H9 (cell line): Measurements from ENCODE around the gene CDC37. TPM values are rescaled to one million over a fixed set of nuclear protein-coding genes. Genes with fewer than 3 reads are reported as not detected.

Experiments
- DNase-seq: peaks from one replicate; pipeline ENCODE4 v3.0.0-alpha.2; 2017
- H2AFZ ChIP-seq: one replicate; pipeline ENCODE4 v1.6.1; 2013; ENCODE audit warnings: mild to moderate bottlenecking, low read length, control low read depth, moderate library complexity
- H2AK5ac ChIP-seq: 2 replicates; pipeline ENCODE4 v1.6.1; 2013; ENCODE audit warnings: low read length, control low read depth, mixed read lengths; ENCODE audit not compliant: insufficient read length
- H2BK120ac ChIP-seq: one replicate; pipeline ENCODE4 v1.6.1; 2013; ENCODE audit warnings: low read depth, mild to moderate bottlenecking, low read length, control low read depth, inconsistent platforms; ENCODE audit not compliant: poor library complexity, severe bottlenecking
- H2BK12ac ChIP-seq: 2 replicates; pipeline ENCODE4 v1.6.1; 2013; ENCODE audit warnings: low read length, control low read depth, mixed read lengths, low read depth; ENCODE audit not compliant: insufficient read length
- H2BK15ac ChIP-seq: 2 replicates; pipeline ENCODE4 v1.6.1; 2013; ENCODE audit warnings: low read depth, low read length, control low read depth
- H2BK20ac ChIP-seq: one replicate; pipeline ENCODE4 v1.6.1; 2013; ENCODE audit warnings: low read depth, mild to moderate bottlenecking, low read length, control low read depth, inconsistent platforms; ENCODE audit not compliant: poor library complexity, severe bottlenecking
- H2BK5ac ChIP-seq: 2 replicates; pipeline ENCODE4 v1.6.1; 2013; ENCODE audit warnings: low read length, control low read depth, mixed read lengths; ENCODE audit not compliant: insufficient read length
- H3K14ac ChIP-seq: 2 replicates; pipeline ENCODE4 v1.6.1; 2013; ENCODE audit warnings: low read length, control low read depth; ENCODE audit not compliant: insufficient read depth
- H3K18ac ChIP-seq: 2 replicates; pipeline ENCODE4 v1.6.1; 2013; ENCODE audit warnings: low read depth, mild to moderate bottlenecking, mixed read lengths, low read length, control low read depth; ENCODE audit not compliant: insufficient read length
- H3K23ac ChIP-seq: 2 replicates; pipeline ENCODE4 v1.6.1; 2013; ENCODE audit warnings: low read length, control low read depth, mixed read lengths, low read depth; ENCODE audit not compliant: insufficient read length
- H3K23me2 ChIP-seq: 2 replicates; pipeline ENCODE4 v1.6.1; 2013; ENCODE audit warnings: low read depth, mild to moderate bottlenecking, mixed read lengths, low read length, control low read depth; ENCODE audit not compliant: insufficient read length, poor library complexity, severe bottlenecking
- H3K27ac ChIP-seq: 2 replicates; pipeline ENCODE4 v1.5.1; 2013; ENCODE audit warnings: low read length, control low read depth, mixed read lengths, low read depth; ENCODE audit not compliant: insufficient read length
- H3K27me3 ChIP-seq: 2 replicates; pipeline ENCODE4 v1.6.1; 2013; ENCODE audit warnings: low read length, control low read depth, inconsistent platforms; ENCODE audit not compliant: insufficient read depth
- H3K4ac ChIP-seq: 2 replicates; pipeline ENCODE4 v1.6.1; 2013; ENCODE audit warnings: low read depth, mild to moderate bottlenecking, control low read depth, inconsistent platforms, low read length, moderate library complexity
- H3K4me1 ChIP-seq: 2 replicates; pipeline ENCODE4 v1.6.1; 2013; ENCODE audit warnings: low read length, control low read depth, inconsistent platforms; ENCODE audit not compliant: insufficient read depth
- H3K4me2 ChIP-seq: 2 replicates; pipeline ENCODE4 v1.6.1; 2013; ENCODE audit warnings: low read length, control low read depth, mixed read lengths; ENCODE audit not compliant: insufficient read length, insufficient read depth
- H3K56ac ChIP-seq: 2 replicates; pipeline ENCODE4 v1.6.1; 2013; ENCODE audit warnings: low read depth, mild to moderate bottlenecking, mixed read lengths, low read length, control low read depth; ENCODE audit not compliant: insufficient read length
- H3K79me1 ChIP-seq: 2 replicates; pipeline ENCODE4 v1.6.1; 2013; ENCODE audit warnings: low read depth, mild to moderate bottlenecking, moderate library complexity, low read length, control low read depth, inconsistent platforms; ENCODE audit not compliant: insufficient read depth, poor library complexity, severe bottlenecking
- H3K79me2 ChIP-seq: 2 replicates; pipeline ENCODE4 v1.6.1; 2013; ENCODE audit warnings: low read length, control low read depth, inconsistent platforms; ENCODE audit not compliant: insufficient read depth
- H3K9ac ChIP-seq: 2 replicates; pipeline ENCODE4 v1.6.1; 2013; ENCODE audit warnings: low read length, control low read depth, mixed read lengths; ENCODE audit not compliant: insufficient read length; ENCODE audit errors: extremely low read depth
- H3K9me3 ChIP-seq: one replicate; pipeline ENCODE4 v1.6.1; 2013; ENCODE audit warnings: low read depth, low read length, inconsistent platforms; ENCODE audit not compliant: control insufficient read depth
- H3T11ph ChIP-seq: one replicate; pipeline ENCODE4 v1.6.1; 2013; ENCODE audit warnings: mild to moderate bottlenecking, low read length, control low read depth, inconsistent platforms
- H4K20me1 ChIP-seq: one replicate; pipeline ENCODE4 v1.6.1; 2013; ENCODE audit not compliant: control insufficient read depth, insufficient read length, insufficient read depth
- H4K5ac ChIP-seq: 2 replicates; pipeline ENCODE4 v1.6.1; 2013; ENCODE audit warnings: low read depth, mild to moderate bottlenecking, mixed read lengths, low read length, control low read depth; ENCODE audit not compliant: insufficient read length
- H4K8ac ChIP-seq: replicated peaks from 2 replicates; pipeline ENCODE4 v1.6.1; 2013; ENCODE audit warnings: low read length, control low read depth, mixed read lengths, low read depth; ENCODE audit not compliant: insufficient read length
- H4K91ac ChIP-seq: 2 replicates; pipeline ENCODE4 v1.6.1; 2013; ENCODE audit warnings: low read depth, mild to moderate bottlenecking, moderate library complexity, mixed read lengths, low read length, control low read depth; ENCODE audit not compliant: insufficient read length
- H3K27ac Mint-ChIP-seq, 3 experiments: 2 replicates in 2 of 3; 3 replicates in 1 of 3; pipeline ENCODE4 v1.8.0; 2020 to 2021; ENCODE audit warnings: mixed read lengths in 3 of 3, mild to moderate bottlenecking in 1 of 3, moderate library complexity in 1 of 3
- H3K27me3 Mint-ChIP-seq: 2 replicates; pipeline ENCODE4 v1.8.0; 2021; ENCODE audit warnings: low read depth, mild to moderate bottlenecking, moderate library complexity, mixed read lengths
- H3K36me3 Mint-ChIP-seq, 3 experiments: 2 replicates in 2 of 3; 3 replicates in 1 of 3; pipeline ENCODE4 v1.8.0; 2020 to 2021; ENCODE audit warnings: low read depth in 3 of 3, mixed read lengths in 3 of 3; ENCODE audit not compliant: insufficient read depth in 1 of 3
- H3K4me1 Mint-ChIP-seq, 2 experiments: 2 replicates each; pipeline ENCODE4 v1.8.0; 2020; ENCODE audit warnings: mixed read lengths in 2 of 2
- H3K4me3 Mint-ChIP-seq, 2 experiments: 2 replicates in 1 of 2; 3 replicates in 1 of 2; pipeline ENCODE4 v1.8.0; 2020 to 2021; ENCODE audit warnings: mild to moderate bottlenecking in 2 of 2, mixed read lengths in 2 of 2, moderate library complexity in 1 of 2
- H3K9me3 Mint-ChIP-seq, 2 experiments: 2 replicates in 1 of 2; 3 replicates in 1 of 2; pipeline ENCODE4 v1.8.0; 2020; ENCODE audit warnings: mild to moderate bottlenecking in 2 of 2, mixed read lengths in 2 of 2, moderate library complexity in 1 of 2
- CTCF ChIP-seq: fragments of 200-600 bp; sonication (generic); conservative IDR thresholded peaks from 3 replicates; pipeline ENCODE4 v1.8.0; 2021; ENCODE audit warnings: antibody characterized with exemption, mild to moderate bottlenecking
- WGBS: extraction: QIAGEN DNeasy Blood & Tissue Kit; methylation state at CpG from one replicate; pipeline ENCODE4 v1.1.7; 2013; ENCODE audit warnings: missing lambda C conversion rate, low lambda C conversion rate, mixed read lengths; ENCODE audit not compliant: insufficient read length; ENCODE audit errors: extremely low coverage; 5-methylcytosine and 5-hydroxymethylcytosine counted together
- total RNA-seq: library from RNA; stranded (reverse); gene quantifications from 2 replicates; pipeline ENCODE4 v1.2.1, GENCODE V29; 2021

CDC37 gene
- total RNA-seq, 1 experiment from 2014 or later, result 155 TPM

GRCh38 chr19:10430505-10431253 is 27.3 kb upstream of the CDC37 start:
- no CpG with 5 or more reads among the region's 75 CpGs for WGBS
- no peak overlapping the region for H3K27ac ChIP-seq
- TF ChIP-seq CTCF, result no peak
- no peak overlapping the region for H3K9ac ChIP-seq
- H2BK120ac ChIP-seq, result no peak overlapping the region
- DNase-seq, result no peak
- H3K79me1 ChIP-seq, result no peaks in the 10 kb centered on the region
- no peak overlapping the region for H3K18ac ChIP-seq
- Mint-ChIP-seq H3K27ac (no peak overlapping the region), H3K4me1 (peaks cover 15 to 21% of the 10 kb centered on the region in 2 experiments; a peak in 3 of 4 replicates), H3K9me3 (peaks cover 4 to 9% of the 10 kb centered on the region in 2 experiments; a peak in 3 of 5 replicates), H3K36me3 (peaks cover 0 to 4% (median 0%) of the 10 kb centered on the region in 3 experiments; a peak in 2 of 7 replicates), H3K27me3 (peaks cover 84% of the 10 kb centered on the region), H3K4me3 (peak overlapping the region; percentile 59 to 77)
- H3K14ac ChIP-seq, result peak overlapping the region; percentile 32; the same call in 1 of the 2 replicates
- H4K8ac ChIP-seq, result no peak overlapping the region
- peak overlapping the region; percentile 23 for H3K4me2 ChIP-seq
- no peak overlapping the region for H3K23ac ChIP-seq
- no peaks in the 10 kb centered on the region for H3K79me2 ChIP-seq
- H3K27me3 ChIP-seq, result peaks cover 31% of the 10 kb centered on the region
- no peak overlapping the region for H3T11ph ChIP-seq
- no peak overlapping the region for H4K91ac ChIP-seq
- no peak overlapping the region for H2AK5ac ChIP-seq
- H3K4me1 ChIP-seq, result no peaks in the 10 kb centered on the region
- H3K9me3 ChIP-seq, result no peaks in the 10 kb centered on the region
- no peaks in the 10 kb centered on the region for H3K23me2 ChIP-seq
- peaks cover 2% of the 10 kb centered on the region for H4K20me1 ChIP-seq
- no peak overlapping the region for H2BK12ac ChIP-seq
- no peak overlapping the region for H2AFZ ChIP-seq
- no peak overlapping the region for H2BK20ac ChIP-seq
- H4K5ac ChIP-seq, result no peak overlapping the region
- H3K56ac ChIP-seq, result no peak overlapping the region
- no peak overlapping the region for H2BK5ac ChIP-seq
- H3K4ac ChIP-seq, result no peak overlapping the region
- H2BK15ac ChIP-seq, result no peak overlapping the region
